Activated naive CD4-positive, alpha-beta T cell treated with anti-CD3 and anti-CD28 coated beads for 36 hours (primary cell): Measurements from ENCODE around the gene IQGAP2. TPM values are rescaled to one million over a fixed set of nuclear protein-coding genes. Genes with fewer than 3 reads are reported as not detected.

Experiments
- CTCF ChIA-PET: fragments of 350-600 bp; sonication (Branson Sonifier 250); formaldehyde crosslinking; loops from one replicate; lab custom pipeline; 2021; ENCODE audit warnings: antibody characterized with exemption; lab: Charles Lee
- DNase-seq: peaks from one replicate; pipeline ENCODE4 v3.0.0-alpha.2; 2020
- H3K27ac Mint-ChIP-seq: one replicate; pipeline ENCODE4 v1.8.0; 2021; ENCODE audit warnings: mild to moderate bottlenecking, mixed read lengths
- H3K27me3 Mint-ChIP-seq: one replicate; pipeline ENCODE4 v1.8.0; 2021; ENCODE audit warnings: low read depth, mixed read lengths
- H3K36me3 Mint-ChIP-seq: one replicate; pipeline ENCODE4 v1.8.0; 2021; ENCODE audit warnings: low read depth, mixed read lengths
- H3K4me1 Mint-ChIP-seq: one replicate; pipeline ENCODE4 v1.8.0; 2021; ENCODE audit warnings: low read depth, mixed read lengths
- H3K4me3 Mint-ChIP-seq: one replicate; pipeline ENCODE4 v1.8.0; 2021; ENCODE audit warnings: mild to moderate bottlenecking, moderate library complexity, mixed read lengths
- H3K9me3 Mint-ChIP-seq: one replicate; pipeline ENCODE4 v1.8.0; 2021; ENCODE audit warnings: mixed read lengths
- intact Hi-C: fragments of 100-400 bp; cut with micrococcal nuclease; formaldehyde crosslinking; loops from one replicate; pipeline ENCODE4 v1.15.1; 2023
- total RNA-seq, 2 experiments: library from RNA; stranded (reverse); gene quantifications; one replicate each; pipeline ENCODE4 v1.2.3, GENCODE V29; 2021

Gene IQGAP2
- total RNA-seq, 2 experiments from 2014 or later: 54.6 to 55.9 TPM

- no peak overlapping the region for H3K4me3 Mint-ChIP-seq
- no peaks in the 10 kb centered on the region for H3K9me3 Mint-ChIP-seq
- no peak overlapping the region for H3K27ac Mint-ChIP-seq
- CTCF ChIA-PET: interaction anchor here (1.6 kb wide), 1 partner anchor 157 kb away, joined by 9 read pairs; no protein-coding TSS in a partner anchor
- no peaks in the 10 kb centered on the region for H3K4me1 Mint-ChIP-seq
- intact Hi-C loops: no loop called here
- DNase-seq: no peak
- H3K27me3 Mint-ChIP-seq: no peaks in the 10 kb centered on the region
- H3K36me3 Mint-ChIP-seq: peaks cover 5% of the 10 kb centered on the region
These were observed 214.1 kb downstream of the IQGAP2 start for GRCh38 chr5:76617229-76617628.

DNA sequence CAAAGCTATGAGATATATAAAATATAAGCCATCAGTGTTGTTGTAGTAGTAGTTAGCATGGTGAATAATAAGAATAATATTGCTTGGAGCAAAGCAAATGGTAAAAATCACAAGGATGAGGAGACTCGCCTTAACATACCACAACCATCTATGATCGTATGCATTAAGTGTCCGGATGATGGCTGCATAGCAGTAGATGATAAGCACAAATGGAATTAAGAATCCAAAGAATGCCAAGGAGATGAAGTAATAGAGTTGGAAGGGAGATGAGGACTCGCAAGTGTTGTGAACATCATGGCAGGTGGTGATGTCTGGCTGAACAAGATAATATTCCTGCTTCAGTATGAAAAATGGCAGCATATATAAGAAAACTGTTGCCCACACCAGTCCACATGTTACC, 214.6 kb downstream of the IQGAP2 start:
- Mint-ChIP-seq H3K4me3 (no peak overlapping the region), H3K4me1 (no peaks in the 10 kb centered on the region), H3K27me3 (no peaks in the 10 kb centered on the region), H3K36me3 (peaks cover 5% of the 10 kb centered on the region), H3K9me3 (no peaks in the 10 kb centered on the region), H3K27ac (no peak overlapping the region)
- intact Hi-C loops: no loop called here
- CTCF ChIA-PET: interaction anchor here (1.6 kb wide), 1 partner anchor 157 kb away, joined by 9 read pairs; no protein-coding TSS in a partner anchor
- DNase-seq: no peak

- Mint-ChIP-seq H3K36me3 (peaks cover 5% of the 10 kb centered on the region), H3K4me1 (peaks cover 2% of the 10 kb centered on the region), H3K27ac (no peak overlapping the region), H3K4me3 (no peak overlapping the region), H3K27me3 (no peaks in the 10 kb centered on the region), H3K9me3 (no peaks in the 10 kb centered on the region)
- CTCF ChIA-PET: no interaction called here
- intact Hi-C loops: no loop called here
- DNase-seq: no peak
These were observed 217.1 kb downstream of the IQGAP2 start for GRCh38 chr5:76620166-76620565.

DNA sequence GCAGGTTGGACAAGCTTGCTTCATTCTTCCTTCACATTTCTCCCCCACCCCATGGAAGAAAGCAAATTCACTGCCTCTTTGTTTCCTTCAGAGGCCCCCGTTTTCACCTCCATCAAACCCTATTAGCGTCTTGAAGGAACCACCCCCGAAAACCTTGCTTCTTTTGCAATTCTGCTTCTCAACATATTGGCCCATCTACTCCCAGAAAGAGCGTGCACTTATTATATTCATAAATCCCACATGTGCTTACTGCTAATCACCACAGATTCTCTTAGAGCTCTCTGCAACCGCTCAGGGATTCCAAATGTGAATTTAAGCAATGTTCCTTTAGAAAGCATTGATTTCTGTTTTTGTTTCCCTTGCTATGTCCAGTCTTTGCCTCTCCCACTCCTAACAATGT, 219.0 kb downstream of the IQGAP2 start:
- CTCF ChIA-PET: no interaction called here
- DNase-seq: no peak
- Mint-ChIP-seq H3K4me3 (no peak overlapping the region), H3K27me3 (no peaks in the 10 kb centered on the region), H3K36me3 (peaks cover 11% of the 10 kb centered on the region), H3K4me1 (peaks cover 5% of the 10 kb centered on the region), H3K27ac (no peak overlapping the region), H3K9me3 (no peaks in the 10 kb centered on the region)
- intact Hi-C loops: no loop called here

DNA sequence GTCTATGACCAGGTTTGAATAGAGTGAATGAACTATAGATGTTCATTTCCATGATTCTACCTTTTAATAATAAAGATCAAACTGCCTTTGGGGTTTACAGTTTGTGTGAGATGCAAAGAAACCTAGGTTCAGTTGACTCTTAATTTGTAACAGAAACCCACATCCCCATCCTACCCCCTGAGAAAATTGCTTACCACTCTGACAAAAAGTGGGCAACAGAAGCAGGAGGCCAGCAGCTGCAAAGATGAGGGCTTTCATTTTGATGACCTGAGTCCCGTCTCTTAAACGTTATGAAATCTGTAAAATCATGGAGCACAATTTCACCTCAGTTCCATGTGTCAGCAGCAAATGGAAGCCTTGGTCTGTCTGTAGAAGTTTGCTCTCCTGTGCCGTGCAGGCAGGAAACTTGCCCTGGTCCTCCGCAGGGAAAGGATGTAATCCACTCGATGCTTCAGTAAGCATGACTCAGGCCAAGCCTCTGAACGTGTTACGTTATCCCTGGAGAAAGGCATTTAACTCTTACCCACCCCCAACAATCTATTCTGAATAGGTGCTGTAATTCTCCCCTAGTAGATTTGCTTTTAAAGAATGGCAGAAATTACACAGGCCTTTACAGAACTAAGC, 220.0 kb downstream of the IQGAP2 start, which contains the start of gene F2RL2:
Gene F2RL2, minus strand, starts transcription at position 431 of the 624 bp plus-strand sequence. Its CDS starts 173 bp downstream, at position 258.
- no peak within 1 kb of the TSS for H3K4me3 Mint-ChIP-seq
- no peaks in the 10 kb centered on the region for H3K9me3 Mint-ChIP-seq
- no peaks in the 10 kb centered on the region for H3K27me3 Mint-ChIP-seq
- H3K36me3 Mint-ChIP-seq: peaks cover 13% of the 10 kb centered on the region
- intact Hi-C loops: no loop called here
- peaks cover 5% of the 10 kb centered on the region for H3K4me1 Mint-ChIP-seq
- no peak for DNase-seq
- CTCF ChIA-PET: no interaction called here
- H3K27ac Mint-ChIP-seq: no peak within 1 kb of the TSS

GRCh38 chr5:76625087-76625815, 222.2 kb downstream of the IQGAP2 start:
- intact Hi-C loops: no loop called here
- H3K4me1 Mint-ChIP-seq: peaks cover 5% of the 10 kb centered on the region
- H3K36me3 Mint-ChIP-seq: peaks cover 13% of the 10 kb centered on the region
- CTCF ChIA-PET: interaction anchor here (0.7 to 1.9 kb wide), 5 partner anchors 12 to 1300 kb away, joined by 3 to 4 read pairs (median 3); no protein-coding TSS in a partner anchor
- DNase-seq: no peak
- H3K27me3 Mint-ChIP-seq: no peaks in the 10 kb centered on the region
- H3K4me3 Mint-ChIP-seq: no peak overlapping the region
- H3K9me3 Mint-ChIP-seq: no peaks in the 10 kb centered on the region
- no peak overlapping the region for H3K27ac Mint-ChIP-seq

DNA sequence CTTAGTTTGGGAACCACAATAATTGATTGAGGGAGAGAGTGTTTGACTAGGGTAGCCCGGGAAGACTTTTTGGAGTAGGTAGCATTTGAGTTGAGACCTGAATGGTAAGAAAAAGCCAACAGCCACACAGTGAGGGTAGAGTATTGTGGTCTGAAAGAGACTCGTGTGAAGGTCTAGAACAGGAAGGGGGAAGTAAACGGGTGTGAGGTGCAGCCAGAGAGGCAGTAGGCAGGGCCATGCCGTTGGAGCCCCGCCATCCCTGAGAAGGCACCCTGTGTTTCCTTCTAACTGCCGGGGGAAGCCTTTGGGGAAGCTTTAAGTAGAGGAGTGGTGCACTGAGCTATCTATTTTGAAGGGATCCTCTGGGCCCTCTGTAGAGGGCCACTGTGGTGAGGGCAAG, 223.7 kb downstream of the IQGAP2 start:
- Mint-ChIP-seq H3K9me3 (no peaks in the 10 kb centered on the region), H3K4me1 (peaks cover 5% of the 10 kb centered on the region), H3K27me3 (no peaks in the 10 kb centered on the region), H3K36me3 (peaks cover 15% of the 10 kb centered on the region), H3K27ac (no peak overlapping the region), H3K4me3 (no peak overlapping the region)
- no peak for DNase-seq
- intact Hi-C loops: no loop called here
- CTCF ChIA-PET: interaction anchor here (1.2 kb wide), 1 partner anchor 147 kb away, joined by 3 read pairs; no protein-coding TSS in a partner anchor

- Mint-ChIP-seq H3K4me3 (no peak overlapping the region), H3K4me1 (peaks cover 4% of the 10 kb centered on the region), H3K27me3 (no peaks in the 10 kb centered on the region), H3K36me3 (peaks cover 17% of the 10 kb centered on the region), H3K27ac (no peak overlapping the region), H3K9me3 (no peaks in the 10 kb centered on the region)
- intact Hi-C loops: no loop called here
- CTCF ChIA-PET: no interaction called here
- DNase-seq: no peak
These were observed 231.6 kb downstream of the IQGAP2 start for GRCh38 chr5:76634661-76635060.

DNA sequence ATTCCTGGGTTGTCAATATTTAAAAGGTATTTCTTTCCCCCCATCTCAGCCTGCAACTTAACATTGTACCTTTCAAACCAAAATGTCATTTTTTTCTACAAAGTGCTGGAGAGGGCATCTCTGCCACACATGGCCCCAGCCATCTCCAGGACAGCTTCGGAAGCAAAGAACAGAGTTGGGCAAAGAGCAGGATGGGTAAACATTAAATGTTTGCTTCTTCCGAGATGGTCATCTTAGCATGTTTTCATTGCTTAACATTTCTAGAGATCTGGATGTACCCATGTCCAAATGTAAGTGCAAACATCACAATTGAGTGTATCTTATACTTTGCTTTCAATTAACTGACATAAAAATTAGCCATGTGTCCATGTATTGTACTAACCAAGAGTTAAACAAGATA, 234.4 kb downstream of the IQGAP2 start:
- CTCF ChIA-PET: interaction anchor here (0.6 to 2.3 kb wide), 3 partner anchors 36 to 137 kb away, joined by 3 to 12 read pairs (median 5); no protein-coding TSS in a partner anchor
- no peak for DNase-seq
- Mint-ChIP-seq H3K36me3 (peaks cover 21% of the 10 kb centered on the region), H3K4me1 (peaks cover 4% of the 10 kb centered on the region), H3K27me3 (no peaks in the 10 kb centered on the region), H3K9me3 (no peaks in the 10 kb centered on the region), H3K4me3 (no peak overlapping the region), H3K27ac (no peak overlapping the region)
- intact Hi-C loops: no loop called here

DNA sequence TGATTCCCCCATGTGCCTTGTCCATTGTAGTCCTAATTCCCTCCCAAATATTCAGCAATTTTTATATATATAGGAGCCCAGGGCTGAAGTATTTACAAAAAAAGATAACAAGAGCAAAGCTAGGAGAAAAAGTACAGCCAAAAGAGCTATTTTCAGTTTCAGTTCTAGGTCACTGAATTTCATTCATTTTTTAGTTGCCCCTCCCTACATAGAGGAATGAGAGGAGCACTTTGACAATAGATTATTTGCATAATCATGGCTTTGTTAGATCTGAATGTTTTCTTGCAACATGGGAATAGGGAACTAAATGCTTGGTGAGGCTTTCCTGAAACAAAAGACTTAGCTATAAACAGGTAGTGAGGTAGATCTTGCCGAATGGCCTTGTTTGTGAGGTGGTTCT, 235.4 kb downstream of the IQGAP2 start:
- DNase-seq: no peak
- no peaks in the 10 kb centered on the region for H3K9me3 Mint-ChIP-seq
- H3K36me3 Mint-ChIP-seq: peaks cover 22% of the 10 kb centered on the region
- no peak overlapping the region for H3K4me3 Mint-ChIP-seq
- no peaks in the 10 kb centered on the region for H3K27me3 Mint-ChIP-seq
- no peak overlapping the region for H3K27ac Mint-ChIP-seq
- CTCF ChIA-PET: interaction anchor here (1.2 to 2.3 kb wide), 2 partner anchors 37 to 136 kb away, joined by 5 to 12 read pairs; no protein-coding TSS in a partner anchor
- intact Hi-C loops: no loop called here
- peaks cover 4% of the 10 kb centered on the region for H3K4me1 Mint-ChIP-seq

- H3K4me1 Mint-ChIP-seq: peaks cover 4% of the 10 kb centered on the region
- intact Hi-C loops: loop anchor here (1.0 to 2.0 kb wide), 7 partner anchors 40 to 466 kb away; no protein-coding TSS in a partner anchor
- CTCF ChIA-PET: interaction anchor here (0.5 to 1.8 kb wide), 7 partner anchors 10 to 440 kb away, joined by 3 to 8 read pairs (median 4); no protein-coding TSS in a partner anchor
- peaks cover 2% of the 10 kb centered on the region for H3K9me3 Mint-ChIP-seq
- no peak overlapping the region for H3K4me3 Mint-ChIP-seq
- no peak overlapping the region for H3K27ac Mint-ChIP-seq
- peak; percentile 87 for DNase-seq
- peaks cover 38% of the 10 kb centered on the region for H3K36me3 Mint-ChIP-seq
- no peaks in the 10 kb centered on the region for H3K27me3 Mint-ChIP-seq
These were observed 238.5 kb downstream of the IQGAP2 start for GRCh38 chr5:76641514-76642120.

- intact Hi-C loops: no loop called here
These were observed 239.4 kb downstream of the IQGAP2 start for GRCh38 chr5:76642390-76643040.

More at GRCh38 chr5:76642390-76643040, 239.4 kb downstream of the IQGAP2 start:
- H3K36me3 Mint-ChIP-seq: peaks cover 40% of the 10 kb centered on the region
- no peak for DNase-seq
- CTCF ChIA-PET: interaction anchor here (0.5 to 3.2 kb wide), 8 partner anchors 17 to 439 kb away, joined by 3 to 14 read pairs (median 4); no protein-coding TSS in a partner anchor
- H3K27me3 Mint-ChIP-seq: no peaks in the 10 kb centered on the region
- H3K27ac Mint-ChIP-seq: no peak overlapping the region
- peaks cover 4% of the 10 kb centered on the region for H3K4me1 Mint-ChIP-seq
- peaks cover 2% of the 10 kb centered on the region for H3K9me3 Mint-ChIP-seq
- no peak overlapping the region for H3K4me3 Mint-ChIP-seq
